HCT116 (cell line): Measurements from ENCODE around the gene SLC9A9. TPM values are rescaled to one million over a fixed set of nuclear protein-coding genes. Genes with fewer than 3 reads are reported as not detected.

ENCODE experiments used
- ATAC-seq: fragments of 200-7000 bp; cut with Tn5 transposase; 2 replicates; pipeline ENCODE4 v1.9.1; 2020; ENCODE audit warnings: mild to moderate bottlenecking, moderate library complexity
- BruUV-seq: library from RNA; stranded (reverse); fragments of 400-500 nt; replicated peaks from 2 replicates; lab custom pipeline; 2021; lab: Mats Ljungman, UMichigan
- CTCF ChIA-PET: fragments of 300-600 bp; sonication (Branson Sonifier 250); formaldehyde crosslinking; loops from one replicate; lab custom pipeline; 2021; ENCODE audit warnings: antibody characterized with exemption; lab: Charles Lee
- POLR2A ChIA-PET: fragments of 300-600, 350-600 bp; sonication (Branson Sonifier 250); formaldehyde crosslinking; loops from one replicate; lab custom pipeline; 2021; ENCODE audit warnings: antibody characterized with exemption; lab: Charles Lee
- RAD21 ChIA-PET, 2 experiments: fragments of 300-600 bp; sonication (Branson Sonifier 250); formaldehyde crosslinking; loops; one replicate each; lab custom pipeline; 2023; ENCODE audit warnings: low total read pairs in 2 of 2; ENCODE audit not compliant: uncharacterized antibody in 2 of 2, unreplicated experiment in 2 of 2, low non-redundant PET in 1 of 2; lab: Charles Lee
- DNase-seq: peaks from one replicate; pipeline ENCODE4 v3.0.0-alpha.2; 2010; ENCODE audit warnings: low read depth, low spot score
- H2AFZ ChIP-seq: fragments of 200-600 bp; shearing (Covaris generic), sonication (generic); 2 replicates; pipeline ENCODE4 v1.6.1; 2017; ENCODE audit warnings: low read depth, mixed run types, mixed read lengths, antibody characterized with exemption, low read length; ENCODE audit not compliant: poor library complexity, severe bottlenecking
- H3K27ac ChIP-seq: 2 replicates; pipeline ENCODE4 v1.5.1; 2012; ENCODE audit warnings: low read depth, low read length
- H3K27me3 ChIP-seq: fragments of 200-600 bp; sonication (generic); 2 replicates; pipeline ENCODE4 v1.6.1; 2016; ENCODE audit warnings: mixed run types, low read length, mixed read lengths; ENCODE audit not compliant: insufficient read depth
- H3K36me3 ChIP-seq, 2 experiments: fragments of 200-500 bp in 1 of 2; fragments of 200-600 bp in 1 of 2; sonication (Bioruptor generic) in 1 of 2; sonication (generic) in 1 of 2; 2 replicates each; pipeline versions ENCODE4 v1.5.1 to v1.6.1; 2014 to 2016; ENCODE audit warnings: low read length in 2 of 2, inconsistent platforms in 1 of 2, mixed read lengths in 1 of 2, mixed run types in 1 of 2; ENCODE audit not compliant: insufficient read depth in 2 of 2, control insufficient read depth in 1 of 2
- H3K4me1 ChIP-seq, 2 experiments: fragments of 200-600 bp in 1 of 2; sonication (generic) in 1 of 2; 2 replicates each; pipeline versions ENCODE4 v1.5.1 to v1.6.1; 2012 to 2017; ENCODE audit warnings: low read length in 2 of 2, inconsistent platforms in 1 of 2, mild to moderate bottlenecking in 1 of 2, mixed read lengths in 1 of 2, mixed run types in 1 of 2, moderate library complexity in 1 of 2; ENCODE audit not compliant: insufficient read depth in 2 of 2, control insufficient read depth in 1 of 2
- H3K4me2 ChIP-seq: fragments of 200-600 bp; sonication (generic); 2 replicates; pipeline ENCODE4 v1.6.1; 2017; ENCODE audit warnings: mixed run types, low read length, mixed read lengths
- H3K4me3 ChIP-seq, 2 experiments: fragments of 200-600 bp in 1 of 2; sonication (generic) in 1 of 2; replicated peaks in 1 of 2; 2 replicates each; pipeline ENCODE4 v1.5.1; 2011 to 2016; ENCODE audit warnings: low read length in 2 of 2, control low read depth in 1 of 2, low read depth in 1 of 2, mild to moderate bottlenecking in 1 of 2, mixed read lengths in 1 of 2, mixed run types in 1 of 2
- H3K79me2 ChIP-seq: fragments of 200-600 bp; sonication (generic); 2 replicates; pipeline ENCODE4 v1.6.1; 2017; ENCODE audit warnings: mild to moderate bottlenecking, mixed run types, low read length, moderate library complexity, mixed read lengths; ENCODE audit not compliant: insufficient read depth
- H3K9ac ChIP-seq: fragments of 200-600 bp; sonication (generic); 2 replicates; pipeline ENCODE4 v1.6.1; 2016; ENCODE audit warnings: low read length, mixed read lengths
- H3K9me2 ChIP-seq: fragments of 200-600 bp; sonication (generic), shearing (Covaris generic); 2 replicates; pipeline ENCODE4 v1.6.1; 2017; ENCODE audit warnings: mixed run types, mild to moderate bottlenecking, moderate library complexity; ENCODE audit not compliant: insufficient read depth
- H3K9me3 ChIP-seq, 2 experiments: fragments of 200-500 bp in 1 of 2; fragments of 200-600 bp in 1 of 2; sonication (Bioruptor generic) in 1 of 2; sonication (generic) in 1 of 2; 2 replicates each; pipeline ENCODE4 v1.6.1; 2014 to 2017; ENCODE audit warnings: low read length in 2 of 2, mixed read lengths in 2 of 2, inconsistent platforms in 1 of 2, low read depth in 1 of 2, mild to moderate bottlenecking in 1 of 2, mixed run types in 1 of 2, moderate library complexity in 1 of 2; ENCODE audit not compliant: control insufficient read depth in 1 of 2, insufficient read depth in 1 of 2
- H4K20me1 ChIP-seq: fragments of 200-600 bp; sonication (generic), shearing (Covaris generic); 2 replicates; pipeline ENCODE4 v1.6.1; 2017; ENCODE audit warnings: mixed run types, mild to moderate bottlenecking, moderate library complexity; ENCODE audit not compliant: insufficient read depth
- CEBPB ChIP-seq: IDR thresholded peaks from 2 replicates; pipeline ENCODE4 v1.6.1; 2012; ENCODE audit warnings: low read depth
- CTCF ChIP-seq, 3 experiments: fragments of 200-600 bp in 1 of 3; sonication (generic) in 1 of 3; IDR thresholded peaks in 2 of 3; conservative IDR thresholded peaks in 1 of 3; 2 replicates each; pipeline ENCODE4 v1.5.1; 2012 to 2017; ENCODE audit warnings: low read depth in 2 of 3, low read length in 2 of 3, antibody characterized with exemption in 1 of 3, borderline replicate concordance in 1 of 3, control low read depth in 1 of 3, mild to moderate bottlenecking in 1 of 3, mixed read lengths in 1 of 3, mixed run types in 1 of 3, moderate library complexity in 1 of 3; ENCODE audit not compliant: insufficient read depth in 1 of 3
- ELF1 ChIP-seq: IDR thresholded peaks from 2 replicates; pipeline ENCODE4 v1.6.1; 2012; ENCODE audit warnings: low read depth, borderline replicate concordance
- EZH2phosphoT487 ChIP-seq: fragments of 200-600 bp; IDR thresholded peaks from 2 replicates; pipeline ENCODE4 v1.6.1; 2018; ENCODE audit warnings: antibody characterized with exemption, borderline replicate concordance
- FOSL1 ChIP-seq: IDR thresholded peaks from 2 replicates; pipeline ENCODE4 v1.6.1; 2012; ENCODE audit warnings: low read depth
- JUND ChIP-seq: IDR thresholded peaks from 2 replicates; pipeline ENCODE4 v1.6.1; 2012
- MAX ChIP-seq: IDR thresholded peaks from 2 replicates; pipeline ENCODE4 v1.6.1; 2012
- POLR2A ChIP-seq: IDR thresholded peaks from 2 replicates; pipeline ENCODE4 v1.7.0; 2011; ENCODE audit warnings: borderline replicate concordance; ENCODE audit not compliant: insufficient read depth, insufficient read length; ENCODE audit errors: extremely low read depth
- RAD21 ChIP-seq: IDR thresholded peaks from 2 replicates; pipeline ENCODE4 v1.6.1; 2012; ENCODE audit warnings: low read depth, mild to moderate bottlenecking
- SP1 ChIP-seq: IDR thresholded peaks from 2 replicates; pipeline ENCODE4 v1.6.1; 2012; ENCODE audit warnings: low read depth
- SRF ChIP-seq: IDR thresholded peaks from 2 replicates; pipeline ENCODE4 v1.6.1; 2012; ENCODE audit warnings: low read depth
- ZBTB33 ChIP-seq: IDR thresholded peaks from 2 replicates; pipeline ENCODE4 v1.6.1; 2011; ENCODE audit warnings: mild to moderate bottlenecking, low read length, moderate library complexity; ENCODE audit not compliant: insufficient replicate concordance; ENCODE audit errors: extremely low read depth
- intact Hi-C: fragments of 100-400 bp; cut with micrococcal nuclease; formaldehyde crosslinking; loops from 2 replicates; pipeline ENCODE4 v1.10.0; 2022
- total RNA-seq: library from RNA; stranded (reverse); gene quantifications from one replicate; pipeline ENCODE4 v1.2.1, GENCODE V29; 2021; ENCODE audit not compliant: unreplicated experiment

Gene SLC9A9
- total RNA-seq, 1 experiment from 2014 or later, result 0.20 TPM

- POLR2A ChIA-PET, result no interaction called here
- H3K27me3 ChIP-seq, result no peaks in the 10 kb centered on the region
Observed at GRCh38 chr3:143396790-143397189, 451.5 kb downstream of the SLC9A9 start.

More at GRCh38 chr3:143396790-143397189, 451.5 kb downstream of the SLC9A9 start:
- Histone ChIP-seq H4K20me1 (no peaks in the 10 kb centered on the region; the same call in 1 of the 2 replicates), H3K79me2 (no peaks in the 10 kb centered on the region), H3K27ac (no peak overlapping the region), H2AFZ (no peak overlapping the region), H3K9ac (no peak overlapping the region), H3K4me2 (no peak overlapping the region), H3K4me1 (no peaks in the 10 kb centered on the region), H3K9me2 (no peaks in the 10 kb centered on the region), H3K9me3 (no peaks in the 10 kb centered on the region), H3K4me3 (no peak overlapping the region), H3K36me3 (no peaks in the 10 kb centered on the region)
- RAD21 ChIA-PET, result no interaction called here
- no peak for TF ChIP-seq EZH2phosphoT487
- no peak for TF ChIP-seq ELF1
- TF ChIP-seq FOSL1, result no peak
- TF ChIP-seq CEBPB, result no peak
- TF ChIP-seq SRF, result no peak
- TF ChIP-seq MAX, result no peak
- TF ChIP-seq POLR2A, result no peak
- no peak for TF ChIP-seq JUND
- no peak for TF ChIP-seq RAD21
- TF ChIP-seq SP1, result no peak
- TF ChIP-seq ZBTB33, result no peak
- TF ChIP-seq CTCF (IDR thresholded peaks at IDR 0.05 in 2 of 3, conservative IDR thresholded peaks at IDR 0.05 in 1 of 3; ENCODE audit: borderline replicate concordance in 1 of 3, insufficient read depth in 1 of 3, low read depth in 2 of 3, low read length in 2 of 3), result no peak
- BruUV-seq, result no TSS peak
- DNase-seq (no peak), ATAC-seq (no peak)
- CTCF ChIA-PET, result no interaction called here
- intact Hi-C loops, result no loop called here
